ENCODE measurements around the gene FLNB. TPM values are rescaled to one million over a fixed set of nuclear protein-coding genes. Genes with fewer than 3 reads are reported as not detected.

Gene FLNB
- total and polyA plus RNA-seq, 2 of the 13 experiments (the other 11 are each of a cell fraction or from before 2014, with no cell fraction given): 106 to 130 TPM

GRCh38 chr3:58217209-58217811, 209.1 kb downstream of the FLNB start:
- POLR2A ChIA-PET: interaction anchor here (0.8 to 1.7 kb wide), 5 partner anchors 14 to 89 kb away, joined by 3 to 15 read pairs (median 4); partner anchors contain the start of genes HTD2 and RPP14
- peak overlapping the region; percentile 64 for H3K4me2 ChIP-seq (ENCODE audit: low read depth, low read length)
- H3K4me1 ChIP-seq (ENCODE audit: insufficient read depth, low read length): peaks cover 69% of the 10 kb centered on the region
- peak overlapping the region; percentile 47 for H3K27ac ChIP-seq (ENCODE audit: extremely low read length, insufficient read depth, low read length)
- no peaks in the 10 kb centered on the region for H3K79me2 ChIP-seq (ENCODE audit: insufficient read depth, low read length)
- peak; percentile 95 for ATAC-seq
- no peaks in the 10 kb centered on the region for H3K9me3 ChIP-seq (ENCODE audit: low read length)
- no peak overlapping the region for H3K9ac ChIP-seq (ENCODE audit: insufficient read depth, low read depth, low read length)
- peak; percentile 84 for DNase-seq (ENCODE audit: low spot score)
- in situ Hi-C loops (cut with HindIII; ENCODE audit: extremely low pct_ligation_motif_present, low pct_unique_long_range_greater_than_20kb): loop anchor here (5.0 kb wide), 1 partner anchor 35 kb away; no protein-coding TSS in a partner anchor
- H4K20me1 ChIP-seq (ENCODE audit: insufficient read depth, low read length): no peaks in the 10 kb centered on the region
- BruUV-seq (replicated peaks): no TSS peak
- intact Hi-C loops (cut with micrococcal nuclease; ENCODE audit: unreplicated experiment): loop anchor here (1.0 kb wide), 4 partner anchors 24 to 83 kb away; no protein-coding TSS in a partner anchor
- H3K27me3 ChIP-seq (ENCODE audit: control insufficient read depth in 1 of 2, insufficient read depth in 2 of 2, low read length in 2 of 2): no peaks in the 10 kb centered on the region
- peak; percentile 91 for FAIRE-seq
- H3K4me3 ChIP-seq (replicated peaks in 1 of 3; ENCODE audit: insufficient read depth in 1 of 3, low read depth in 2 of 3, low read length in 3 of 3): peak overlapping the region in 1 of 3 experiments; percentile 53; a peak in 2 of 6 replicates
- 6% methylated on average over 9 of the region's 15 CpGs for WGBS (ENCODE audit: low lambda C conversion rate)
- CTCF ChIA-PET (ENCODE audit: low intra/inter-chr PET ratio, low total read pairs): interaction anchor here (0.6 to 2.5 kb wide), 4 partner anchors 29 to 102 kb away, joined by 3 to 59 read pairs (median 6); no protein-coding TSS in a partner anchor
- H2AFZ ChIP-seq (ENCODE audit: low read length): no peak overlapping the region
- H3K36me3 ChIP-seq (replicated peaks in 1 of 2; ENCODE audit: control insufficient read depth in 1 of 2, insufficient read depth in 2 of 2, low read length in 2 of 2): no peaks in the 10 kb centered on the region
- TF ChIP-seq TEAD3 (CRISPR knock-in tag; optimal IDR thresholded peaks at IDR 0.05; ENCODE audit: borderline replicate concordance) (peak; percentile 59), ZHX1 (CRISPR knock-in tag; IDR thresholded peaks at IDR 0.05; ENCODE audit: low read depth) (0 out of 2 replicates have a peak, but pooled peaks have one; percentile 27), BCL6 (CRISPR knock-in tag; IDR thresholded peaks at IDR 0.05) (peak; percentile 69), TP53 (CRISPR knock-in tag; conservative IDR thresholded peaks at IDR 0.05) (no peak), RELA (CRISPR knock-in tag; IDR thresholded peaks at IDR 0.05) (no peak), ZNF234 (CRISPR knock-in tag; conservative IDR thresholded peaks at IDR 0.05) (no peak), MIER3 (CRISPR knock-in tag; IDR thresholded peaks at IDR 0.05; ENCODE audit: borderline replicate concordance) (no peak), ZNF264 (CRISPR knock-in tag; IDR thresholded peaks at IDR 0.05) (0 out of 2 replicates have a peak, but pooled peaks have one; percentile 24), FOXJ3 (CRISPR knock-in tag; IDR thresholded peaks at IDR 0.05; ENCODE audit: borderline replicate concordance) (no peak; the same call in 1 of the 2 replicates), ASH2L (IDR thresholded peaks at IDR 0.05; ENCODE audit: insufficient read length, low read depth, low read length) (peak; percentile 30), NCOA1 (CRISPR knock-in tag; IDR thresholded peaks at IDR 0.05) (no peak), XBP1 (CRISPR knock-in tag; IDR thresholded peaks at IDR 0.05) (0 out of 2 replicates have a peak, but pooled peaks have one; percentile 55), ZNF792 (CRISPR knock-in tag; IDR thresholded peaks at IDR 0.05) (peak; percentile 61; the same call in 1 of the 2 replicates)
- TF ChIP-seq, protein P1, sequence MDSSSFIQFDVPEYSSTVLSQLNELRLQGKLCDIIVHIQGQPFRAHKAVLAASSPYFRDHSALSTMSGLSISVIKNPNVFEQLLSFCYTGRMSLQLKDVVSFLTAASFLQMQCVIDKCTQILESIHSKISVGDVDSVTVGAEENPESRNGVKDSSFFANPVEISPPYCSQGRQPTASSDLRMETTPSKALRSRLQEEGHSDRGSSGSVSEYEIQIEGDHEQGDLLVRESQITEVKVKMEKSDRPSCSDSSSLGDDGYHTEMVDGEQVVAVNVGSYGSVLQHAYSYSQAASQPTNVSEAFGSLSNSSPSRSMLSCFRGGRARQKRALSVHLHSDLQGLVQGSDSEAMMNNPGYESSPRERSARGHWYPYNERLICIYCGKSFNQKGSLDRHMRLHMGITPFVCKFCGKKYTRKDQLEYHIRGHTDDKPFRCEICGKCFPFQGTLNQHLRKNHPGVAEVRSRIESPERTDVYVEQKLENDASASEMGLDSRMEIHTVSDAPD (CRISPR knock-in tag; IDR thresholded peaks at IDR 0.05): 0 out of 2 replicates have a peak, but pooled peaks have one; percentile 33
